Nephron (organoid): ENCODE data around the gene PSMF1.

Experiments used
- H3K27ac Mint-ChIP-seq, 3 experiments: 2 replicates each; pipeline ENCODE4 v1.8.0; 2020; ENCODE audit warnings: mixed read lengths in 3 of 3, mild to moderate bottlenecking in 2 of 3, moderate library complexity in 1 of 3
- H3K27me3 Mint-ChIP-seq: 2 replicates; pipeline ENCODE4 v1.8.0; 2021; ENCODE audit warnings: low read depth, mild to moderate bottlenecking, moderate library complexity, mixed read lengths
- H3K36me3 Mint-ChIP-seq: 2 replicates; pipeline ENCODE4 v1.8.0; 2020; ENCODE audit warnings: low read depth, mixed read lengths
- H3K4me1 Mint-ChIP-seq: 2 replicates; pipeline ENCODE4 v1.8.0; 2020; ENCODE audit warnings: mixed read lengths
- H3K4me3 Mint-ChIP-seq, 3 experiments: 2 replicates each; pipeline ENCODE4 v1.8.0; 2020; ENCODE audit warnings: mild to moderate bottlenecking in 3 of 3, mixed read lengths in 3 of 3, moderate library complexity in 2 of 3
- H3K9me3 Mint-ChIP-seq: 2 replicates; pipeline ENCODE4 v1.8.0; 2020; ENCODE audit warnings: mixed read lengths
- CTCF ChIP-seq, 3 experiments: fragments of 200-600 bp; sonication (generic); IDR thresholded peaks; one replicate each; pipeline ENCODE4 v1.5.0; 2021; ENCODE audit warnings: antibody characterized with exemption in 3 of 3; ENCODE audit not compliant: unreplicated experiment in 3 of 3

The PSMF1 gene

GRCh38 chr20:1178103-1178502 is 59.7 kb downstream of the PSMF1 start:
- Mint-ChIP-seq H3K36me3 (peaks cover 13% of the 10 kb centered on the region), H3K4me3 (no peak overlapping the region), H3K27ac (no peak overlapping the region), H3K4me1 (no peaks in the 10 kb centered on the region), H3K27me3 (peaks cover 13% of the 10 kb centered on the region), H3K9me3 (no peaks in the 10 kb centered on the region)
- TF ChIP-seq CTCF (IDR thresholded peaks at IDR 0.05; ENCODE audit: unreplicated experiment in 3 of 3), result no peak

DNA sequence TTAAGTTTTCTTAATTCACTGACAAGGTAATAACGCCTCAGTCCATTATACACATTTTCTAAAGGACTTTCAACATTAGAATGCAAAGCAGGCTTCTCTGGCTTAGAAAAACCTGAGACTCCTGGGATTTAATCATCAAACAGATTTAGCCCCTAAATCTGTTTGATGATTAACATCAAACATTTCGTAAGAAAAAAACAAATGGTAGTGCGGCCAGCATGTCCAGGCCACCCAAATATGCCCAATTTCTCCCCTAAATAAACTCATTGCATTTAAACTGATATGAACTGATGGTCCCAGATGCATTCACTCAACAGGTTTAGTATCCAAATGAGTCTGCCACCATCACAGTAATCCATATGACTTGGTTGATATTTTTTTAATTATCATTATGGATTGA is 60.2 kb downstream of the PSMF1 start:
- H3K4me3 Mint-ChIP-seq, result no peak overlapping the region
- no peak for TF ChIP-seq CTCF (IDR thresholded peaks at IDR 0.05; ENCODE audit: unreplicated experiment in 3 of 3)
- peaks cover 13% of the 10 kb centered on the region for H3K36me3 Mint-ChIP-seq
- peaks cover 19% of the 10 kb centered on the region for H3K27me3 Mint-ChIP-seq
- no peak overlapping the region for H3K27ac Mint-ChIP-seq
- H3K4me1 Mint-ChIP-seq, result no peaks in the 10 kb centered on the region
- no peaks in the 10 kb centered on the region for H3K9me3 Mint-ChIP-seq

- peaks cover 8% of the 10 kb centered on the region for H3K4me1 Mint-ChIP-seq
- H3K27ac Mint-ChIP-seq, result no peak overlapping the region
- H3K9me3 Mint-ChIP-seq, result no peaks in the 10 kb centered on the region
- TF ChIP-seq CTCF (IDR thresholded peaks at IDR 0.05; ENCODE audit: unreplicated experiment in 3 of 3), result no peak
- H3K36me3 Mint-ChIP-seq, result no peaks in the 10 kb centered on the region
- peaks cover 31% of the 10 kb centered on the region for H3K27me3 Mint-ChIP-seq
- no peak overlapping the region for H3K4me3 Mint-ChIP-seq
These were observed 62.5 kb downstream of the PSMF1 start for GRCh38 chr20:1180949-1181348.

GRCh38 chr20:1182106-1182505 is 63.7 kb downstream of the PSMF1 start:
- Mint-ChIP-seq H3K9me3 (no peaks in the 10 kb centered on the region), H3K4me1 (peaks cover 11% of the 10 kb centered on the region), H3K27me3 (peaks cover 31% of the 10 kb centered on the region), H3K4me3 (no peak overlapping the region), H3K36me3 (no peaks in the 10 kb centered on the region), H3K27ac (no peak overlapping the region)
- no peak for TF ChIP-seq CTCF (IDR thresholded peaks at IDR 0.05; ENCODE audit: unreplicated experiment in 3 of 3)

GRCh38 chr20:1183153-1183552 is 64.8 kb downstream of the PSMF1 start:
- H3K36me3 Mint-ChIP-seq, result no peaks in the 10 kb centered on the region
- H3K9me3 Mint-ChIP-seq, result no peaks in the 10 kb centered on the region
- H3K4me1 Mint-ChIP-seq, result peaks cover 11% of the 10 kb centered on the region
- peak overlapping the region; percentile 54 to 80 (median 60) for H3K4me3 Mint-ChIP-seq
- peaks cover 31% of the 10 kb centered on the region for H3K27me3 Mint-ChIP-seq
- no peak overlapping the region for H3K27ac Mint-ChIP-seq
- no peak for TF ChIP-seq CTCF (IDR thresholded peaks at IDR 0.05; ENCODE audit: unreplicated experiment in 3 of 3)

- Mint-ChIP-seq H3K9me3 (no peaks in the 10 kb centered on the region), H3K4me1 (peaks cover 11% of the 10 kb centered on the region), H3K36me3 (no peaks in the 10 kb centered on the region), H3K27ac (no peak overlapping the region), H3K4me3 (peak overlapping the region; percentile 80 to 84 (median 82)), H3K27me3 (peaks cover 34% of the 10 kb centered on the region)
- no peak for TF ChIP-seq CTCF (IDR thresholded peaks at IDR 0.05; ENCODE audit: unreplicated experiment in 3 of 3)
These were observed 65.8 kb downstream of the PSMF1 start for GRCh38 chr20:1184260-1184637.
